Suppressor macrophage treated with lipopolysaccharide for 4 hours (primary cell): ENCODE data around the gene STX4.

Source experiments
- DNase-seq: peaks from one replicate; pipeline ENCODE4 v3.0.0-alpha.2; 2020

Gene STX4

GRCh38 chr16:31032736-31033708 is at the start of gene STX4:
Gene STX4 (plus strand): TSS chr16:31033558. CDS start chr16:31033806, 248 bp downstream.
- peak; percentile 99 for DNase-seq

- no peak for DNase-seq
These were observed 49.3 kb upstream of the STX4 start for GRCh38 chr16:30983898-30984610.

GRCh38 chr16:30984669-30985400 is 48.5 kb upstream of the STX4 start, which contains the start of gene HSD3B7:
Gene HSD3B7 (plus strand): TSS chr16:30985207. CDS start chr16:30985659, 452 bp downstream.
- DNase-seq = peak; percentile 94

DNA sequence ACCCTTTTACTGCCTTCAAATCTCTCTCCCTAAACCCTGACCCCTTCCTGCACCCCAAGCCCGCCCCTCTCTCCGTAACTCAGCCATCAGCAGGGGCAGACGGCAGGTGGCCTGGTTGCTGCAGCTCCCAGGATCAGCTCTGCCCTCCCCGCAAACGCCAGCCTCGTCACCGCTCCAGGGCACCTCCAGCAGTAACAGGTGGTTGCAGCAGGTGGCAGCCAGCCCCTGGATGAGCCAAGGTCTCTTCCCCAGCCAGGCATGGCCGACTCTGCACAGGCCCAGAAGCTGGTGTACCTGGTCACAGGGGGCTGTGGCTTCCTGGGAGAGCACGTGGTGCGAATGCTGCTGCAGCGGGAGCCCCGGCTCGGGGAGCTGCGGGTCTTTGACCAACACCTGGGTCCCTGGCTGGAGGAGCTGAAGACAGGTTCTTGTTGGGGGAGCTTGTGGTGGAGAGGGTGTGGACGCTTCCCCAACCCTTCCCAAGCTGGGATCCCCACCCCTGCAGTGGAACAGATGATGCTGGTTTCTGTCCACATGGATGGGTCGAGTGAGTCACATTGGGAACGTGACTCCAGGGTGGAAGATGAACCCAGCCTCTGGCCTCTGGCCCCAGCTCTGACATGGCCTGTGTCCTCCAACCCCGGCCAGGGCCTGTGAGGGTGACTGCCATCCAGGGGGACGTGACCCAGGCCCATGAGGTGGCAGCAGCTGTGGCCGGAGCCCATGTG is 47.8 kb upstream of the STX4 start:
- peak; percentile 15 for DNase-seq

GRCh38 chr16:30986129-30986991 is 47.0 kb upstream of the STX4 start:
- DNase-seq = no peak

GRCh38 chr16:30987581-30988190 is 45.7 kb upstream of the STX4 start:
- no peak for DNase-seq

- DNase-seq = no peak
These were observed 43.8 kb upstream of the STX4 start for GRCh38 chr16:30989469-30990047.

DNA sequence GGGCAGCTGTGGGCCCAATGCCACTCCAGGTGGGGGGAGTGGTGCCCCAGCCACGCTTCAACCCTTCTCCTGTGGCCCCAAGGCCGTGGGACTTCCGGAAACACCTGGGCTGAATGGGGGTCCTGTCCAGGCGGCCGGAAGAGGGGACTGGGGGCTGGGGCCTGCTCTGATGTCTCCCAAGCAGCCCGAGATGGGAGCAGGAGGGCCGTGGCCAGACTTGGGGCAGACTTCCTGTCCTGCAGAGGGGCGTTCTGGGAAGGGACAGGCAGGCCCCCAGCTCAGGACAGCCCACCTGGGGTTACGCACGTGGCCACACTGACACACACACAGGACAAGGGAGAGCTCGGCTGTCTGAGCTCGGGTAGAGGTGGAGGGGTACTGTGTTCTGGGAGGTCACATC is 43.3 kb upstream of the STX4 start:
- no peak for DNase-seq

DNA sequence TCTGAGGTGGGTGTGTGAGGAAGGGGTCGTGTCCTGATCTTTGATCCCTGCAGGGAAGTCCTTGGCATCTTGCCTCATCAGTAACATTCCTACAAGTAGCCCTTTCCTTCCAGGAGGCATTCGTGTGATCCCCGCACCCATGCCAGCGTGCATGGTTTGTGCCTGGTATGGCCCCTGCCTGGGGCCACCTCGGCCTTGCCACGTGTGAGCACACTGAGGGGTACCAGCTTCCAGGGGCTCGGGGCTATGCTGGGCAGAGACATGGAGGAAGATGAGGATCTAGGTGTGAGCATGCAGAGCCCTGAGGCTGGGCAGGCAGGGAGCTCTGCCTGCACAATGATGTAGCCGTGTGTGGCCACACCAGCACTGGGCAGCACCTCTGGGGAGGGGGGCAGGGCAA is 42.3 kb upstream of the STX4 start:
- DNase-seq = no peak

DNA sequence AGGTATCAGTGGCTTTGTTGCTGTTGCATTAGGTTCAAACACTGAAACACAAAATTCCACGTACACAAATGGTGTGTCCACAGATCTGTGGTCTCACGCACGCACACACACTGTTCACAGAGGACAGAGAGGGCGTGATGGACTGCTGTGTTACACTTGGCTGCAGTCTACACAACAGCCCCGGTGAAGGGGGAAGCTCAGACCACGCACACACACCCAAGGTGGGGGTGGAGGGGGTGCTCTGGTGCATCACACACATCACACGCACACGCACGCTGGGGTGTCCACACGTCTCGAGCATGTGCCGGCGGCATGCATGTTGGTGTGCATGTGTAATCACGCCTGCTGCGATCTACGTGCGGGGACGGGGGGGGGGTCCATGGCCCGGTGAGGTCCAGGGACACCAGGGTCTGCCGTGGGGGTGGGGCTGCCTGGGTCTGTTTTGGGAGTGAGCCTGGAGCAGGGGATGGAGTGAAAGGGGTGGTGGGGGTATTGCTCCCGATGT is 41.0 kb upstream of the STX4 start:
- DNase-seq = no peak

DNA sequence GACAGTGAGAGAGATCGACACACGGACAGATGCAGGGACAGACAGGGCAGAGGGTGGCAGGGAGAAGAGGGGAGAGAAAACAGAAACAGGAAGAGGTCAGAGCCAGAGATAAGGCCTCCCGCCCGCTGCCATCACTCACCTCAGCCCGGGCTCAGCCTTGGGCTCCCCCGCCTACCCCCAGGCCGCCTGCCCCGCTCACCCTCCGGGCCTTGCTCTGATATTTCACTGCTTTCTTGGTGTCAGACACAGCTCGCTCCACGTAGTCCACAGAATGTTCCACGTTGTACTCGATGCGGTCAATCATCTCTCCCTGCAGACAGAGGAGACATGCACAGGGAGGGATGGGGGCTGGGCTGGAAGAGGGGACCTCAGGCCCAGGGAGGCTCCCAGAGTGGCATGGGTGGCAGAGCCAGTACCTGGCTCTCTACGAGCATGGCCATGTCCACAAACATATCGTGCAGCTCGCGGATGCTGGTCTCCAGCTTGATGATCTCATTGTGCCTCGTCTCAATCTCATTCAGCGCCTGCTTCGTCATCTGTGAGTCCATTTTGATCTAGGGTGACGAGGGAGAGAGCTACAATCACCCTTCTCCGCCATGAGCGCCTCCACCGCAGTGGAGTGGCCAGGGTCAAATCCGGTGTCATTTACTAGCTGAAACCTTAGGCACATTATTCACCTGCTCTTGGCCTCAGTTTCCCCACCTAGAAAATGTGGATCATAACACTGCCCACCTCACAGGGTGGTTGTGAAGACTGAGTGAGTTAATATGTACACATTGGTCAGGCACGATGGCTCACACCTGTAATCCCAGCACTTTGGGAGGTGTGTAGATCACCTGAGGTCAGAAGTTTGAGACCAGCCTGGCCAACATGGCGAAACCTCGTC is 40.2 kb upstream of the STX4 start:
- DNase-seq = no peak

- no peak for DNase-seq
These were observed 37.4 kb upstream of the STX4 start for GRCh38 chr16:30995927-30996323.

DNA sequence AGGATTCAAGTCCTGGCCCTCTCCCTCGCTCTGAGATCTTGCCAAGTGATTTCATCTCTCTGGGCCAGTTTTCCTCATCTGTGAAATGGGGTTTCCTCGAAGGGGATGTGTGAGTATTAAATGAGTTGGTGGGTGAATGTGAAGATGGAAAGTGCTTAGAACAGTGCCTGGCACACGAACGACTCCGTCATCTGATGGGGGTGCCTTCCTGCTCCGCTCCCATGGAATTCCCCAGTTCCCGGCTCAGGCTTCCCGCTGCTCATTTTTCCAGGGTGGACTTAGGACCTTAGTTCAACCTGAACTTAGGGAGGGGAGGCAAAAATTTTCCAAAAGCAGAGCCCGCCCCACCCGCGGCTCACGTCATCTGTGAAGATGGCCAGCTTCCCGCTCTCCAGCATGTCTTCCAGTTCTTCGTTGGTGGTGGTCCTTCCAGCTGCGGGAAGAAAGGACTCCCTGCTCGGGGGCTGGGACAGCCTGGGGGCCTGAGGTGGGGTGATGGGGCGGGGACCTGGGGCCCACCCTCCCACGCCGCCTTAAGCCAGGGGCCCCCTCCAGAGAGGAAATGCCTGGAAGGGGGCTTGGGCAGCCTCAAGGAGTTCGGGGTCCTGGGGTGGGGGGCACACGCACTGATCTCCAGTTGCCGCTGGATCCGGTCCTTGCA is 36.9 kb upstream of the STX4 start:
- no peak for DNase-seq

DNA sequence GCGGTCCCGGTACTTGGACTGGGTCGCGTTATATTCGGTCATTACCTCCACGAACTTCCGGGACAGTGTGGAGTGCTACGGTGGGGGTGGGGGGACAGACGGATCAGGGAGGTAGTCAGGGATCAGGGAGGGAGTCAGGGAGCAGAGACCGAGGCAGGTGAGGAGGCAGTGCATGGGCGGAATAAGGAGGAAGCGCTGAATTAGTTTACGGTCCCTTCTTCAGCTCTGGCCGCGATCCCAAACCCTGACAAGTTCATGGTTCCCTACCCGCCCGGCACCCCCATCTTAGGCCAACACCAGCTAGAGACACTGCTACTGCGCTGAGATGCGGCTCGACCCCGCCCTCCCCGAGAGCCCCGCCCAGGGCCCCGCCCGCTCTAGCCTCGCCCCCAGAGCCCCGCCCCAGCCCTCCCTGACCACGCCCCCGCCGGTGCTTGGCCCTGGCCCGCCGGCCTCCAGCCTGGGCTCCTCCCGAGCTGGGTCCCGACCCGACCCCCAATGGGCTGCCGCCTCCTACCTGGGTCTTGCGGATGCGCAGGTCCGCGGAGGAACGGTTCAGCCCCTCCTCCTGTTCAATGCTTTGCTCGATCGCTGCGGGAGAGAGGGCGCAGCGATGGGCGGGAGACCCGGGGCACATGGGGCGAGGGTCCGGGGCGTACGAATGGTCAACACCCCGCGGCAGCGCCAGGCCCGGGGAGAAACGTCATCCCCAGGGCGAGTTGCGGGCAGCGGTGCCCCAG is 36.2 kb upstream of the STX4 start:
- peak; percentile 93 for DNase-seq

DNA sequence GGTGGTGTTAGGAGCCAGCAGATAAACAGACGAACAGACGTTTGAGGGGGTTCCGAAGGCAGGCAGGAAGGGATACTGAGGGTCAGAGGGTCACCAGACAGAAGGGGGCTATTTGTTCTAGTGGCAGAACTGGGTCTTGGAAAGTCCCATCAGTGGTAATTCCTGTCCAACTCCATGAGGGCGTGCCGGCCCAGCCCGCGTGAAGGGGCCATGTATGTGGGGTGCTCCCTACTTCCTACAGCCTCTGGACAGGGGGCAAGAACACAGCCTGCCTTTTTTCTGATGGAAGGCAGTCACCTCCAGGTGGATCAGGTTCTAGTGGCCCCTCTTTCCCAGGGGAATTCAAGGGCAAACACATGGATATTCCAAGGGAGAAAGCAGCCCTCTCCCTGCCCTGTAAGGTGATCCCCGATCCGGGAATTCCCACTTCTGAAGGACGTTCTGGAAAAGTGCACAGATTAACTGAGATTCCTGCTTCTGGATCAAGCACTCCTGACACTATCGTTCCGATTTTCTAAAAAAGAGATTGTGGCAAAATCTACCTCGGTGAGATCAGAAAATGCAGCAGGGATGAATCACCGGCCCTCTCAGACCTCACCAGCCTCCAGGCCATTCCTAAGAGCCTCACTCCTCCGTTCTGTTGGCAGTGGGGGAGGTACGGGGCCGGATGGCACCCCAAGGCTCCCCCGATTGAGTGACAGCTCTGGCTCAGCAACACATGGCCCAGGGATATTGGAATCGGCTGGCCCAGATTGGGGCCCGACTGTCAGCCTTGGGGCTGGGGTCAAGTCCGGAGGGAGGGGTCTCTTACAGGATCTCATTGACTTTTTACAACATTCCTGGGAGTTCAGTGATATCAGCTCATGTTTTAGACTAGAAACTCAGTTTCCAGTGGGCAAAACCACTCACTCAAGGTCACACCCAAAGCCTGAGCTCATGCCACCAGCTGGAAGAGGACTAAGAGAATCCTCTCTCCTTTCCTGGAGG is 35.3 kb upstream of the STX4 start:
- DNase-seq = no peak

- no peak for DNase-seq
These were observed 34.3 kb upstream of the STX4 start for GRCh38 chr16:30998852-30999761.
